HepG2 (cell line): ENCODE data around the gene MTOR. TPM values are rescaled to one million over a fixed set of nuclear protein-coding genes. Genes with fewer than 3 reads are reported as not detected.

Source experiments
- BRD4 ChIP-seq: sonication (generic); formaldehyde crosslinking; IDR thresholded peaks from 2 replicates; pipeline ENCODE4 v1.4.0; 2020; ENCODE audit warnings: missing genetic modification reagents
- CHD2 ChIP-seq: IDR thresholded peaks from 2 replicates; pipeline ENCODE4 v1.6.1; 2011; ENCODE audit warnings: low read depth, low read length, improper control_type of control experiment
- DMAP1 ChIP-seq: IDR thresholded peaks from 2 replicates; pipeline ENCODE4 v1.6.1; 2016
- GATA4 ChIP-seq: sonication (generic); IDR thresholded peaks from 2 replicates; pipeline ENCODE4 v1.6.1; 2016; ENCODE audit warnings: antibody characterized with exemption, low read depth, borderline replicate concordance
- KMT2B ChIP-seq: IDR thresholded peaks from 2 replicates; pipeline ENCODE4 v1.6.1; 2016; ENCODE audit warnings: missing genetic modification reagents, missing compliant biosample characterization
- MAZ ChIP-seq, 2 experiments: sonication (generic) in 1 of 2; formaldehyde crosslinking in 1 of 2; IDR thresholded peaks; 2 replicates each; pipeline versions ENCODE4 v1.5.0 to v1.6.1; 2012 to 2020; ENCODE audit warnings: low read depth in 2 of 2, mild to moderate bottlenecking in 2 of 2, borderline replicate concordance in 1 of 2, improper control_type of control experiment in 1 of 2, low read length in 1 of 2, missing genetic modification reagents in 1 of 2, moderate library complexity in 1 of 2
- NAIF1 ChIP-seq: sonication (generic); formaldehyde crosslinking; IDR thresholded peaks from 2 replicates; pipeline ENCODE4 v1.5.0; 2020; ENCODE audit warnings: mild to moderate bottlenecking, missing genetic modification reagents, borderline replicate concordance
- PCBP2 ChIP-seq: fragments of 200-400 bp; formaldehyde crosslinking; optimal IDR thresholded peaks from 2 replicates; pipeline ENCODE3; 2018; ENCODE audit warnings: low read length, low read depth; ENCODE audit not compliant: poor library complexity, severe bottlenecking
- RXRB ChIP-seq: IDR thresholded peaks from 2 replicates; pipeline ENCODE4 v1.6.1; 2016; ENCODE audit warnings: borderline replicate concordance, missing genetic modification reagents, missing compliant biosample characterization
- TRAFD1 ChIP-seq: sonication (generic); formaldehyde crosslinking; IDR thresholded peaks from 2 replicates; pipeline ENCODE4 v1.5.1; 2020; ENCODE audit warnings: missing genetic modification reagents, mild to moderate bottlenecking, borderline replicate concordance
- YY1 ChIP-seq: IDR thresholded peaks from 2 replicates; pipeline ENCODE4 v1.6.1; 2011; ENCODE audit warnings: low read length, low read depth, moderate library complexity, mild to moderate bottlenecking; ENCODE audit not compliant: insufficient read depth, insufficient replicate concordance
- ZFP91 ChIP-seq: sonication (generic); formaldehyde crosslinking; IDR thresholded peaks from 2 replicates; pipeline ENCODE4 v1.9.0; 2022; ENCODE audit warnings: missing genetic modification reagents, mild to moderate bottlenecking, borderline replicate concordance
- ZNF30 ChIP-seq: sonication (generic); formaldehyde crosslinking; IDR thresholded peaks from 2 replicates; pipeline ENCODE4 v1.5.0; 2020; ENCODE audit warnings: mild to moderate bottlenecking, missing genetic modification reagents
- ZNF335 ChIP-seq: sonication (generic); formaldehyde crosslinking; IDR thresholded peaks from 2 replicates; pipeline ENCODE4 v1.4.0; 2020; ENCODE audit warnings: missing genetic modification reagents
- ZNF468 ChIP-seq: sonication (generic); formaldehyde crosslinking; IDR thresholded peaks from 2 replicates; pipeline ENCODE4 v1.8.0; 2022; ENCODE audit warnings: mild to moderate bottlenecking, moderate library complexity, missing genetic modification reagents
- ZNF562 ChIP-seq: sonication (generic); formaldehyde crosslinking; IDR thresholded peaks from 2 replicates; pipeline ENCODE4 v1.8.0; 2022; ENCODE audit warnings: missing genetic modification reagents, borderline replicate concordance
- ZNF605 ChIP-seq: sonication (generic); formaldehyde crosslinking; IDR thresholded peaks from 2 replicates; pipeline ENCODE4 v1.8.0; 2022; ENCODE audit warnings: mild to moderate bottlenecking, missing genetic modification reagents
- ZNF609 ChIP-seq: sonication (generic); formaldehyde crosslinking; IDR thresholded peaks from 2 replicates; pipeline ENCODE4 v1.4.0; 2020; ENCODE audit warnings: mild to moderate bottlenecking, missing genetic modification reagents, borderline replicate concordance
- ZNF740 ChIP-seq: sonication (generic); formaldehyde crosslinking; IDR thresholded peaks from 2 replicates; pipeline ENCODE4 v1.4.0; 2020; ENCODE audit warnings: missing genetic modification reagents
- ZNF839 ChIP-seq: sonication (generic); formaldehyde crosslinking; IDR thresholded peaks from 2 replicates; pipeline ENCODE4 v1.4.0; 2020; ENCODE audit warnings: missing genetic modification reagents, mild to moderate bottlenecking, borderline replicate concordance
- polyA plus RNA-seq, 8 experiments: library from polyadenylated mRNA; depleted of rRNA in 3 of 8; stranded (reverse) in 7 of 8; unstranded in 1 of 8; fragments of >200 nt; fragmentation: Illumina TruSeq in 4 of 8; extraction: Trizol in 4 of 8; gene quantifications; 2 replicates each; pipeline versions ENCODE4 v1.2.1 to v1.2.3, GENCODE V29; 2011 to 2016; ENCODE audit warnings: low read depth in 4 of 8, missing spikeins in 1 of 8, mixed read lengths in 1 of 8; ENCODE audit not compliant: insufficient read depth in 1 of 8
- total RNA-seq, 5 experiments: library from RNA; depleted of rRNA; stranded (reverse); fragments of >200 nt; fragmentation: Illumina TruSeq; extraction: Trizol; gene quantifications; 2 replicates each; pipeline ENCODE4 v1.2.3, GENCODE V29; 2016; ENCODE audit warnings: low read depth in 1 of 5

The MTOR gene
- total and polyA plus RNA-seq, 2 of the 13 experiments (the other 11 are each of a cell fraction or from before 2014, with no cell fraction given), result 24.6 to 34.6 TPM

- peak; percentile 84; the same call in 1 of the 2 replicates for TF ChIP-seq ZFP91 (CRISPR knock-in tag)
- no peak; the same call in 1 of the 2 replicates for TF ChIP-seq GATA4
- TF ChIP-seq KMT2B (CRISPR knock-in tag), result peak; percentile 67
- TF ChIP-seq ZNF605, result peak; percentile 90
- TF ChIP-seq YY1, result peak; percentile 97
- TF ChIP-seq ZNF609 (CRISPR knock-in tag), result no peak
- TF ChIP-seq ZNF30, result no peak
- TF ChIP-seq ZNF562 (CRISPR knock-in tag), result no peak
- no peak for TF ChIP-seq TRAFD1 (CRISPR knock-in tag)
- TF ChIP-seq CHD2, result 0 out of 2 replicates have a peak, but pooled peaks have one; percentile 35
- TF ChIP-seq BRD4 (CRISPR knock-in tag), result peak; percentile 73; the same call in 1 of the 2 replicates
- peak; percentile 44 for TF ChIP-seq RXRB (CRISPR knock-in tag)
- TF ChIP-seq MAZ (IDR thresholded peaks at IDR 0.05; ENCODE audit: borderline replicate concordance, low read depth, low read length), result no peak
- peak; percentile 80 for TF ChIP-seq MAZ (CRISPR knock-in tag; IDR thresholded peaks at IDR 0.05; ENCODE audit: low read depth)
- no peak for TF ChIP-seq ZNF468 (CRISPR knock-in tag)
- TF ChIP-seq ZNF839 (CRISPR knock-in tag), result no peak
- peak; percentile 94 for TF ChIP-seq DMAP1 (CRISPR knock-in tag)
- no peak for TF ChIP-seq PCBP2
- no peak for TF ChIP-seq ZNF335
- no peak for TF ChIP-seq ZNF740
- TF ChIP-seq NAIF1 (CRISPR knock-in tag), result no peak
These were observed 10.7 kb upstream of the MTOR start, which contains the start of gene UBIAD1 (continued) for GRCh38 chr1:11272832-11273594.
